AG04449 (cell line): ENCODE measurements around the gene SRMS.

Experiments used
- CTCF ChIA-PET: fragments of 350-600 bp; formaldehyde crosslinking; extraction: SDS; loops from one replicate; lab custom pipeline; 2021; ENCODE audit warnings: antibody characterized with exemption; lab: Yijun Ruan, JAX
- POLR2A ChIA-PET: fragments of 400-600, 350-600 bp; formaldehyde crosslinking; extraction: SDS; loops from one replicate; lab custom pipeline; 2020; ENCODE audit warnings: antibody characterized with exemption, inconsistent platforms; lab: Yijun Ruan, JAX
- DNase-seq: peaks from one replicate; pipeline ENCODE4 v3.0.0-alpha.2; 2010; ENCODE audit warnings: low read depth, low spot score
- H3K4me3 ChIP-seq: 2 replicates; pipeline ENCODE4 v1.5.1; 2011; ENCODE audit warnings: low read depth, mild to moderate bottlenecking, control low read depth, low read length
- TF ChIP-seq, protein P1 (sequence below): IDR thresholded peaks from one replicate; pipeline ENCODE4 v1.5.1; 2011; ENCODE audit warnings: mild to moderate bottlenecking, moderate library complexity, low read length, control low read depth, inconsistent platforms; ENCODE audit not compliant: insufficient read depth; ENCODE audit errors: missing control alignments

SRMS gene

DNA sequence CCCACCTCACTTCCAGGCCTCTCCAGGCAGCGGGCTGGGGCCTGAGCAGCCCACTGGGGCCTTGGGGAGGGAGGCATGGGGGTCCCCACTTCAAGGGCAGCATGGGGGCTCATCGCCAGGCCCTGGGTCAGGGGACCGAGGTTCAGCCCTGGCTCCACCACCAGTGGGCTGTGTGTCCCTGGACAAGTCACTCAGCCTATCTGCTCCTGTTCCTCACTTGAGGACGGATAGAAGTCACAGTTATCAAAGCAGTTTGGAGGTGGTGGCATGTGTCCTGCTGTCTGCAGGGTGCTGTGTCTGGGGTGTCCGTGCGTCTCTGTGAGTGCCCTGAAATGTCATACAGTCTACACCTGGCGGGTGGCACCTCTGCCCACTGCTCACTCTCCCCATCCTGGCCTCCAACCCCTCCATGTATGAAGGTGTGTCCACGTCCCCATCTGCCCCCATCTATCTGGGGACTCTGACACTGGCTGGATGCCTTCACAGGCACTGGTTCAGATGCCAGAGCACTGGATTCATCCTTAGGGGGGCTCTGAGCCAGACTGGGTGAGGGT lies 52.3 kb downstream of the SRMS start:
- POLR2A ChIA-PET, result no interaction called here
- TF ChIP-seq, protein P1, sequence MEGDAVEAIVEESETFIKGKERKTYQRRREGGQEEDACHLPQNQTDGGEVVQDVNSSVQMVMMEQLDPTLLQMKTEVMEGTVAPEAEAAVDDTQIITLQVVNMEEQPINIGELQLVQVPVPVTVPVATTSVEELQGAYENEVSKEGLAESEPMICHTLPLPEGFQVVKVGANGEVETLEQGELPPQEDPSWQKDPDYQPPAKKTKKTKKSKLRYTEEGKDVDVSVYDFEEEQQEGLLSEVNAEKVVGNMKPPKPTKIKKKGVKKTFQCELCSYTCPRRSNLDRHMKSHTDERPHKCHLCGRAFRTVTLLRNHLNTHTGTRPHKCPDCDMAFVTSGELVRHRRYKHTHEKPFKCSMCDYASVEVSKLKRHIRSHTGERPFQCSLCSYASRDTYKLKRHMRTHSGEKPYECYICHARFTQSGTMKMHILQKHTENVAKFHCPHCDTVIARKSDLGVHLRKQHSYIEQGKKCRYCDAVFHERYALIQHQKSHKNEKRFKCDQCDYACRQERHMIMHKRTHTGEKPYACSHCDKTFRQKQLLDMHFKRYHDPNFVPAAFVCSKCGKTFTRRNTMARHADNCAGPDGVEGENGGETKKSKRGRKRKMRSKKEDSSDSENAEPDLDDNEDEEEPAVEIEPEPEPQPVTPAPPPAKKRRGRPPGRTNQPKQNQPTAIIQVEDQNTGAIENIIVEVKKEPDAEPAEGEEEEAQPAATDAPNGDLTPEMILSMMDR, result no peak
- no peak for DNase-seq
- H3K4me3 ChIP-seq, result no peak overlapping the region
- CTCF ChIA-PET, result interaction anchor here (0.9 to 2.9 kb wide), 15 partner anchors 10 to 729 kb away, joined by 3 to 26 read pairs (median 11); partner anchors contain the start of genes PPDPF and PTK6

DNA sequence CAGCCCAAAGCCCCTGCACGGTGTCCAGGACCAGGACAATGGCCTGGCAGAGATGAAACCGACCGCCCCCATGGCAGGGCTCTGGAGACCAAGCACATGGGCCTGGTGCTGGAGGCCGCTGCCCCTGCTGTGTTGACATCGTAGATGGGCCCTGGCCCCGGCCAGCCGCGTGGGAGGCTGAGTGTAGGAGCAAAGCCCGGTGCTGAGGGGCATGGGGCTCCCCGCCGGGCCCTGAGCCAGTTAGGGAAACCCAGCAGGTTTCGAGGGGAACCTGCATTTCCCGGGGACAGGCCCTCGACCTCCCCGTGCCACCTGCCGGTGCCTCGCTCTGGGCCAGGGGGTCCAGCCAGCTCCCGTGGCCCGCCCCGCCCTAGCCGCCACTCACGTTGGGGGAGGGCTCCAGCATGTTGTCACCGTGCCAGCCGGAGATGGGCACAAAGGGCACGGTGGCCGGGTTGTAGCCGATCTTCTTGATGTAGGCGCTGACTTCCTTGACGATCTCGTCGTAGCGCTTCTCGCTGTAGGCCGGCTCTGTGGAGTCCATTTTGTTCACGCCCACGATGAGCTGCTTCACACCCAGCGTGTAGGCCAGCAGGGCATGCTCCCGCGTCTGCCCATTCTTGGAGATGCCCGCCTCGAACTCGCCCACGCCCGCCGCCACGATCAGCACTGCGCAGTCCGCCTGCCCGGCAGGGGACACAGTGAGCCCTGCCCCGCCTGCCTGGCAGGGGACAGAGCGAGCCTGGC lies 53.0 kb downstream of the SRMS start:
- ChIA-PET CTCF (interaction anchor here (1.5 kb wide), 1 partner anchor 25 kb away, joined by 3 read pairs; the partner anchor contains the start of gene PPDPF), POLR2A (no interaction called here)
- DNase-seq, result no peak
- no peak overlapping the region for H3K4me3 ChIP-seq
- TF ChIP-seq, protein P1, result no peak

DNA sequence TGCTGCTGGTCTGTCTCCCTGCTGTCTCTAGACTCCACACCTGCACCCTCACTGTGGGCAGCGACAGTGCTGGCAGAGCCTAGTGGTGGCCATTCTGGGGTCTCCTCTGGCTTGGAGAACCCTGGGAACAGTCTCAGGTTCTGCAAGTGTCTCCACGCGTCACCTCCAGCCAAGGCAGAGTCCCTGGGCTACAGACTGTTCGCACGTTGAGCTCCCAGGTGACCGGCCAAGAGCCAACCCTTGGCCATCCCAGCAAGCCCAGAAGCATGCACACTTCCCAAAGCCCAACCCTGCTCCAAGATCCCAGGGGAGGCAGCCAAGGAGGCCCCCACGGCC lies 53.5 kb downstream of the SRMS start:
- H3K4me3 ChIP-seq, result no peak overlapping the region
- CTCF ChIA-PET, result interaction anchor here (1.2 to 1.5 kb wide), 2 partner anchors 26 to 69 kb away, joined by 3 to 4 read pairs; partner anchors contain the start of gene PPDPF
- no peak for DNase-seq
- POLR2A ChIA-PET, result no interaction called here
- TF ChIP-seq, protein P1, result no peak

DNA sequence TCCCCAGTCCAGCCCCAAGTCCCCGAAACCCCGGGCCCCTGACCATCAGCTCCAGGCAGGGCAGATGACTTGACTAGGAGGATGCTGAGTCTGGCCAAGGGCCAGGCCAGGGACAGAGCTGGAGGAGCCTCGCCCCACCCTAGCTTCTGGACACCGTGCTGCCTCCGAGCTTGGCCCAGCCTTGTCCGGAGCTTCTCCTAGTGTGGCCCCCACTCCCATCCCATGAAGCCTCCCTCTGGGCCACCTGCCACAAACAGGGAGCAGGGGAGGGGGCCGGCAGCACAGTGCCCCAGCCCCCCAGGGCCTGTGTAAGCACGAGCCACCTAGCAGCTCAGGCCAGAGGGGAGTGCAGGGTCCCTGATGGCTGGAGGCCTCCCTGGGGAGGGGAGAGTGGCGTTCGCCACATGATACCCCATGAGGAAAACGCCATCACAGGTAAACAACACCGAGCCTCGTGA lies 54.0 kb downstream of the SRMS start:
- ChIA-PET CTCF (interaction anchor here (1.2 to 1.5 kb wide), 2 partner anchors 26 to 69 kb away, joined by 3 to 4 read pairs; partner anchors contain the start of gene PPDPF), POLR2A (no interaction called here)
- TF ChIP-seq, protein P1, result no peak

DNA sequence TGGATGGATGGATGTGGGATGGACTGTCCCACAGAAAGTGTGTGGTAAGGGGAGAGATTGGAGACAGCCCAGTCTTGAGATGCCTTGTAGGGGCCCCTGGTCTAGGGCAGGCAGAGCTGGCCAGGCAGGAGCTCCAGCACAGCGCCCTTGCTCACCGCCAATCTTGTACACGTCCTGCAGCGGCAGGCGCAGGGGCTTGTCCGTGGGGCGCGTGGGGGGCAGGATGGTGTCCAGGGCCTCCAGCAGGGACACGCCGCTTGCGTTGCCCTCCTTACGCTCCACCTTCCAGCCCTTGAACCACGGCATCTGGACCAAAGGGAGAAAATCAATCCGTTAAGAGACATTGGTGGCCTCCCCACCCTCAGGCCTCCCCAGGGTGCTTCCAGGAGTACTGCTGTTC lies 54.6 kb downstream of the SRMS start:
- TF ChIP-seq, protein P1, result no peak
- ChIA-PET CTCF (interaction anchor here (1.2 to 1.5 kb wide), 2 partner anchors 27 to 68 kb away, joined by 3 to 4 read pairs; partner anchors contain the start of gene PPDPF), POLR2A (no interaction called here)
- no peak overlapping the region for H3K4me3 ChIP-seq
- no peak for DNase-seq

More for the DNA sequence above, 54.0 kb downstream of the SRMS start:
- no peak for DNase-seq
- no peak overlapping the region for H3K4me3 ChIP-seq

DNA sequence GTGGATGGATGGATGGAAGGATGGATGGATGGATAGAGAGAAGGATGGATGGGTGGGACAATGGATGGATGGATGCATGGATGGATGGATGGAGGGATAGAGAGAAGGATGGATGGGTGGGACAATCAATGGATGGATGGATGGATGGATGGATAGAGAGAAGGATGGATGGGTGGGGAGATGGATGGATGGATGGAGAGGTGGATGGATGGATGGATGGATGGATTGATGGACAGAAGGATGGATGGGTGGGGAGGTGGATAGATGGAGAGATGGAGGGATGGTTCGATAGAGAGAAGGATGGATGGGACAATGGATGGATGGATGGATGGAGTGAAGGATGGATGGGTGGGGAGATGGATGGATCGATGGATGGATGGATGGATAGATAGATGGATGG lies 55.0 kb downstream of the SRMS start:
- TF ChIP-seq, protein P1, result no peak
- DNase-seq, result no peak
- ChIA-PET POLR2A (no interaction called here), CTCF (no interaction called here)
- no peak overlapping the region for H3K4me3 ChIP-seq
